ENCODE results near the gene CKAP4. TPM values are rescaled to one million over a fixed set of nuclear protein-coding genes. Genes with fewer than 3 reads are reported as not detected.
A peak's percentile ranks its signal among the peaks of the same experiment; 100 is the strongest.

The CKAP4 gene
- total and polyA plus RNA-seq, 2 of the 13 experiments (the other 11 are each of a cell fraction or from before 2014, with no cell fraction given) = 39.2 to 70.2 TPM

DNA sequence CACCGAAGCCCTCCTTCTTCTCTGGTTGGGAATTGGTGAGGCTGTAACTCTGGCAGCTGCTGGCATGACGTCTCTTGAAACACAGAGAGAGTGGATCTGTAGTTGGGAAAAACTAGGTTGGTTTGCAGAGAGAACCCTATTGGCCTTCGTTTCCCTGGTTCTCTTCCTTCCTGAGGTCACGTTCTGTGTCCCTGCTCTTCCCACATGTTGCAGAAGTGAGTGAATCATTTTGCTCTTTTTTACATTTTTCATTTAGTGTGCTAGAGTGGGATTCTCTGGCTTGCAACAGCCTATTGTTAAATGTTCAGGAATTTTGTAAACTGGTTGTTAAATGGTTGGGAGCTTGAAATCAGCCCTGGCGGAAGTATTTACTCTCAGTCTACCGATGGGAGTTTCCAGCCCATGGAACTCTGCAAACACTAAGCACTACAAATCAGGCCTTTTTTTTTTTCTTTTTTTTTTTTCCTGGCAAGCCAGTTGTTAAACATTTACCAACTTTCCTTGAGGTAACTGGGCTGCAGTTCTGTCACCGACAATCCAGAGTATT, 26.8 kb upstream of the CKAP4 start (continued):
- TF ChIP-seq, protein P1, sequence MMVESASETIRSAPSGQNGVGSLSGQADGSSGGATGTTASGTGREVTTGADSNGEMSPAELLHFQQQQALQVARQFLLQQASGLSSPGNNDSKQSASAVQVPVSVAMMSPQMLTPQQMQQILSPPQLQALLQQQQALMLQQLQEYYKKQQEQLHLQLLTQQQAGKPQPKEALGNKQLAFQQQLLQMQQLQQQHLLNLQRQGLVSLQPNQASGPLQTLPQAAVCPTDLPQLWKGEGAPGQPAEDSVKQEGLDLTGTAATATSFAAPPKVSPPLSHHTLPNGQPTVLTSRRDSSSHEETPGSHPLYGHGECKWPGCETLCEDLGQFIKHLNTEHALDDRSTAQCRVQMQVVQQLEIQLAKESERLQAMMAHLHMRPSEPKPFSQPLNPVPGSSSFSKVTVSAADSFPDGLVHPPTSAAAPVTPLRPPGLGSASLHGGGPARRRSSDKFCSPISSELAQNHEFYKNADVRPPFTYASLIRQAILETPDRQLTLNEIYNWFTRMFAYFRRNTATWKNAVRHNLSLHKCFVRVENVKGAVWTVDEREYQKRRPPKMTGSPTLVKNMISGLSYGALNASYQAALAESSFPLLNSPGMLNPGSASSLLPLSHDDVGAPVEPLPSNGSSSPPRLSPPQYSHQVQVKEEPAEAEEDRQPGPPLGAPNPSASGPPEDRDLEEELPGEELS (CRISPR knock-in tag; IDR thresholded peaks at IDR 0.05) = peak; percentile 61; the same call in 1 of the 2 replicates
- 0 out of 2 replicates have a peak, but pooled peaks have one; percentile 21 for TF ChIP-seq FOXP1 (IDR thresholded peaks at IDR 0.05)
- peak; percentile 46; the same call in 1 of the 2 replicates for TF ChIP-seq FOXP1 (CRISPR knock-in tag; IDR thresholded peaks at IDR 0.05)
- no peak for TF ChIP-seq NFKB2 (CRISPR knock-in tag; IDR thresholded peaks at IDR 0.05; ENCODE audit: borderline replicate concordance)
- no peak for TF ChIP-seq DNMT1 (CRISPR knock-in tag; IDR thresholded peaks at IDR 0.05)
- peak; percentile 52; the same call in 1 of the 2 replicates for TF ChIP-seq NFIC (IDR thresholded peaks at IDR 0.05; ENCODE audit: low read length)
- 0 out of 2 replicates have a peak, but pooled peaks have one; percentile 6 for TF ChIP-seq RAD21 (CRISPR knock-in tag; IDR thresholded peaks at IDR 0.05)
- TF ChIP-seq HNRNPLL (IDR thresholded peaks at IDR 0.05; ENCODE audit: low read depth, low read length, poor library complexity, severe bottlenecking) = no peak
- TF ChIP-seq SALL1 (CRISPR knock-in tag; IDR thresholded peaks at IDR 0.05) = no peak
- TF ChIP-seq CREM (IDR thresholded peaks at IDR 0.05) = peak; percentile 30
- no peak for TF ChIP-seq CREM (CRISPR knock-in tag; IDR thresholded peaks at IDR 0.05)
- TF ChIP-seq TBL1XR1 (IDR thresholded peaks at IDR 0.05; ENCODE audit: borderline replicate concordance, low read length, partially characterized antibody) = no peak
- TF ChIP-seq ZNF7 (CRISPR knock-in tag; IDR thresholded peaks at IDR 0.05) = no peak
- TF ChIP-seq, protein P2, sequence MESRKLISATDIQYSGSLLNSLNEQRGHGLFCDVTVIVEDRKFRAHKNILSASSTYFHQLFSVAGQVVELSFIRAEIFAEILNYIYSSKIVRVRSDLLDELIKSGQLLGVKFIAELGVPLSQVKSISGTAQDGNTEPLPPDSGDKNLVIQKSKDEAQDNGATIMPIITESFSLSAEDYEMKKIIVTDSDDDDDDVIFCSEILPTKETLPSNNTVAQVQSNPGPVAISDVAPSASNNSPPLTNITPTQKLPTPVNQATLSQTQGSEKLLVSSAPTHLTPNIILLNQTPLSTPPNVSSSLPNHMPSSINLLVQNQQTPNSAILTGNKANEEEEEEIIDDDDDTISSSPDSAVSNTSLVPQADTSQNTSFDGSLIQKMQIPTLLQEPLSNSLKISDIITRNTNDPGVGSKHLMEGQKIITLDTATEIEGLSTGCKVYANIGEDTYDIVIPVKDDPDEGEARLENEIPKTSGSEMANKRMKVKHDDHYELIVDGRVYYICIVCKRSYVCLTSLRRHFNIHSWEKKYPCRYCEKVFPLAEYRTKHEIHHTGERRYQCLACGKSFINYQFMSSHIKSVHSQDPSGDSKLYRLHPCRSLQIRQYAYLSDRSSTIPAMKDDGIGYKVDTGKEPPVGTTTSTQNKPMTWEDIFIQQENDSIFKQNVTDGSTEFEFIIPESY (CRISPR knock-in tag; IDR thresholded peaks at IDR 0.05) = no peak
- no peak for TF ChIP-seq ZNF138 (CRISPR knock-in tag; IDR thresholded peaks at IDR 0.05; ENCODE audit: low read depth)
- TF ChIP-seq CAMTA2 (CRISPR knock-in tag; IDR thresholded peaks at IDR 0.05; ENCODE audit: borderline replicate concordance) = no peak
- no peak for TF ChIP-seq NKX3-1 (CRISPR knock-in tag; IDR thresholded peaks at IDR 0.05)
- TF ChIP-seq GATAD1 (CRISPR knock-in tag; IDR thresholded peaks at IDR 0.05) = peak; percentile 12; the same call in 1 of the 2 replicates
- TF ChIP-seq ZBTB20 (CRISPR knock-in tag; IDR thresholded peaks at IDR 0.05; ENCODE audit: borderline replicate concordance, low read depth) = no peak
- no peak for TF ChIP-seq SPEN (CRISPR knock-in tag; IDR thresholded peaks at IDR 0.05; ENCODE audit: low read depth)
- no peak for TF ChIP-seq ZNF839 (CRISPR knock-in tag; IDR thresholded peaks at IDR 0.05; ENCODE audit: borderline replicate concordance)
- TF ChIP-seq, protein P3, sequence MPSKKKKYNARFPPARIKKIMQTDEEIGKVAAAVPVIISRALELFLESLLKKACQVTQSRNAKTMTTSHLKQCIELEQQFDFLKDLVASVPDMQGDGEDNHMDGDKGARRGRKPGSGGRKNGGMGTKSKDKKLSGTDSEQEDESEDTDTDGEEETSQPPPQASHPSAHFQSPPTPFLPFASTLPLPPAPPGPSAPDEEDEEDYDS (CRISPR knock-in tag; IDR thresholded peaks at IDR 0.05) = peak; percentile 30; the same call in 1 of the 2 replicates
- no peak for TF ChIP-seq SRF (IDR thresholded peaks at IDR 0.05; ENCODE audit: low read depth, low read length)
- TF ChIP-seq ZNF607 (CRISPR knock-in tag; IDR thresholded peaks at IDR 0.05; ENCODE audit: borderline replicate concordance) = peak; percentile 37; the same call in 1 of the 2 replicates
- no peak for TF ChIP-seq ESRRA (CRISPR knock-in tag; IDR thresholded peaks at IDR 0.05; ENCODE audit: low read depth)
- no peak for TF ChIP-seq HCFC1 (IDR thresholded peaks at IDR 0.05; ENCODE audit: low read depth, low read length)
- no peak for TF ChIP-seq ZNF251 (CRISPR knock-in tag; IDR thresholded peaks at IDR 0.05)
- TF ChIP-seq TEAD3 (CRISPR knock-in tag; optimal IDR thresholded peaks at IDR 0.05; ENCODE audit: borderline replicate concordance) = no peak
- no peak for TF ChIP-seq NONO (IDR thresholded peaks at IDR 0.05)
- 0 out of 2 replicates have a peak, but pooled peaks have one; percentile 44 for TF ChIP-seq NONO (CRISPR knock-in tag; conservative IDR thresholded peaks at IDR 0.05)

Data from HepG2 (cell line).